NCI-H526 treated with DMSO at 0.1 percent for 48 hours (cell line): ENCODE data around the gene OVOL1.

Source experiments
- DNase-seq: peaks from one replicate; lab custom pipeline; 2025; lab: John Stamatoyannopoulos, UW

OVOL1 gene

DNA sequence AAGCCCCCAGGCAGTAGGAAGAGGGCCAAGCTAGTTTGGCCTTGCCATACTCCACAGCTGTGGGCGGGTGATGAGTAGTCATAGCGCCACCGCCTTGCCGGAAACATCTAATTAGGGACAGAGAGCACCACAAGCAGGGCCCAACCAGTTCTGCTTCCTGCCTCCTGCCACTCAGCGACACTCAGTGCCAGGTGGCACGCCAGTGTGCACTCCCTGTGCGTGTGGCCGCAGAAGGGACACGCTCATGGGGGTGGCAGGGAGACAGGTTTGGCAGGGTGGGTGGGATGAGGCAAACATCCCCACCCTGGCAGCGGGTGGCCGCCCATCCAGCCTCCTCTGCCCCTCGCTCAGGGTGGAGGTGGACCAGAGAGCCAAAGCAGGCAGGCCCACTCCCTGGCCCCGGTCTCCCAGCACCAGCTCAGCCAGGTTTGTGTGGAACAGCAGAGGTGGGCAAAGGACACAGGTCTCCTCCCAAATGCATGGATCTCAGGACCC, 4.9 kb downstream of the OVOL1 start:
- DNase-seq: no peak

GRCh38 chr11:65792456-65792855, 5.6 kb downstream of the OVOL1 start:
- no peak for DNase-seq

- DNase-seq: peak; percentile 32
These were observed 6.3 kb downstream of the OVOL1 start for GRCh38 chr11:65793144-65793581.

- no peak for DNase-seq
These were observed 7.0 kb downstream of the OVOL1 start for GRCh38 chr11:65793625-65794400.

DNA sequence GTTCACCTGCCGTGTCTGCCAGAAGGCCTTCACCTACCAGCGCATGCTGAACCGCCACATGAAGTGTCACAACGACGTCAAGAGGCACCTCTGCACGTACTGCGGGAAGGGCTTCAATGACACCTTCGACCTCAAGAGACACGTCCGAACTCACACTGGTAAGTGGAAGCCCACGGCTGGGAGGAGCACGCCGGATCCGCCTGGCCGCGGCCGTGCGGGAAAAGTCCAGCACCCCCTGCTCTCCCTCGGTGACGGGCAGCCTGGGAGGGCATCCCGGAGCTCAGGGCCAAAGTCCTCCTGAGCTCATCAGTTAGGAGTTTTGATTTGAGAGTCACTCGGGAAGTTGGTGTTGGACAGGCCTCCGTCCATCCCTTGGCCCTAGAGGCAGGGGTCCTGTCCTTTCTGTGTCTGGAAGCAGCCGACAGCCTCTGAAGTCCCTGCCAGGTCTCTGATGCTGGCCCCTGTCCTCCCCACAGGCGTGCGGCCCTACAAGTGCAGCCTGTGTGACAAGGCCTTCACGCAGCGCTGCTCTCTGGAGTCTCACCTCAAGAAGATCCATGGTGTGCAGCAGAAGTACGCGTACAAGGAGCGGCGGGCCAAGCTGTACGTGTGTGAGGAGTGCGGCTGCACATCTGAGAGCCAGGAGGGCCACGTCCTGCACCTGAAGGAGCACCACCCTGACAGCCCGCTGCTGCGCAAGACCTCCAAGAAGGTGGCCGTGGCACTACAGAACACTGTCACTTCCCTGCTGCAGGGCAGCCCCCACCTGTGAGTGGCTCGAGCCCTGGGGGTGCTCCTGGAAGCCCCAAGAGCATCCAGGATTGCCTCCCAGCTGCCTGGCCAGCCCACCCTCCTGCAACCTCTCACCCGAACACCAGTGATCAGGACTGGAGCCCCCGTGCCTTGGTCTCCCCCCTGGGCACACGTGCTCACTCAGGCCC, 8.0 kb downstream of the OVOL1 start:
- no peak for DNase-seq

- DNase-seq: no peak
These were observed 10.1 kb downstream of the OVOL1 start for GRCh38 chr11:65796726-65797601.

- no peak for DNase-seq
These were observed 10.8 kb downstream of the OVOL1 start for GRCh38 chr11:65797711-65798110.

DNA sequence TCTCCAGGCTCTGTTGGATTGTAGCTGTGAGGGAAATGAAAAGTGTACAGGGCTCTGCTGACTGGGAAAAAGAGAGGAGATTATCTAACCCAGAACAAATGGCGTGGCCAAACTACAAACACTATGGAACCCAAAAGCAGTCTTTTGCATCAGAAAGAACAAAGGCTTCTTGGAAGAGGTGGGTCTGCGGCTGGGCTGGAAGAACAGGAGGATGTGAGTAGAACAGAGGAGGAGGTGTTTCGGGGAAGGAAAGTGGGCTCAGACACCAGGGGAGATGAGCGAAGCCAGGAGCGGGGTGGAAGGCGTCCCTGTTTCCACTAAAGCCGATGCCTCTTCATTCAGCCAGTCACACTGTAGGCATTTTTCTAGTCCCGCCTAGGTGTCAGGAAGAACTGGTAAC, 12.0 kb downstream of the OVOL1 start:
- DNase-seq: no peak

GRCh38 chr11:65801153-65801987, 14.5 kb downstream of the OVOL1 start:
- no peak for DNase-seq

DNA sequence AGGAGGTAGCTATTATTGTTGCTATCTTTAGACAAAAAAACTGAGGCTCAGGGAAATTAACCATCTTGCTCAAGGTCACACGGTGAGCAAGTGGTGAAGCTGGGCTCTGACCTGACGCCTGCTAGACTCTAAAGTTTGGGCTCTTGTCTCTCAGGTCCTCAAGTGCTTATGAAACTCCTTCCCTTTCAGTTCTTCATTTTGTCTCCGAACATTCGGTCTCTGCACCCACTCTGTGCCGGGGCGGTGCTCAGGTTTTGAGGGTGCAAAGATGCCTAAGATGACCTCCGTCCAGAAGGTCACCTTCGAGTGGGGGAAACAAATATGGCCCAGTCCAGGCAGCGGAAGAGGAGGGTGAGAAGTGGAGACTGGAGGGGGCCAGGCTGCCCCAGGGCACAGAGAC, 16.0 kb downstream of the OVOL1 start:
- no peak for DNase-seq

- DNase-seq: no peak
These were observed 17.1 kb downstream of the OVOL1 start for GRCh38 chr11:65803797-65804492.

DNA sequence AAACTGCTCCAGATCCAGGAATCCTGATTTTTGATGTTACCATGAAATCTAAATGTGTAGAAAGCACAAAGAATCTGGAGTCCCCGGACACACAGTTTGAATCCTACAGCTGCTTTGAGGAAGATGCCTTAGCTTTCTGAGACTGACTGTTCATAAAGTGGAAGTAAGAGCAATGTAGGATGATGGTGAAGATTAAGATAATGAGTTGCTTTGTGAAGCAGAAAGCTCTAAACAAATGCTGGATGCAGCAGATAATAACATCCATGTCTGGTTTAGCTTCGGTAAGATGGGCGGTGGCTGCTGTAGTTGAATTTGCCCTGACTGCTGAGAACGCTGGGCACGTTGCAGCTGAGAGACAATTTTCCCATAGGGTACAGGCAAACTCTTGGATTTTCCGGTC, 20.1 kb downstream of the OVOL1 start:
- DNase-seq: no peak

DNA sequence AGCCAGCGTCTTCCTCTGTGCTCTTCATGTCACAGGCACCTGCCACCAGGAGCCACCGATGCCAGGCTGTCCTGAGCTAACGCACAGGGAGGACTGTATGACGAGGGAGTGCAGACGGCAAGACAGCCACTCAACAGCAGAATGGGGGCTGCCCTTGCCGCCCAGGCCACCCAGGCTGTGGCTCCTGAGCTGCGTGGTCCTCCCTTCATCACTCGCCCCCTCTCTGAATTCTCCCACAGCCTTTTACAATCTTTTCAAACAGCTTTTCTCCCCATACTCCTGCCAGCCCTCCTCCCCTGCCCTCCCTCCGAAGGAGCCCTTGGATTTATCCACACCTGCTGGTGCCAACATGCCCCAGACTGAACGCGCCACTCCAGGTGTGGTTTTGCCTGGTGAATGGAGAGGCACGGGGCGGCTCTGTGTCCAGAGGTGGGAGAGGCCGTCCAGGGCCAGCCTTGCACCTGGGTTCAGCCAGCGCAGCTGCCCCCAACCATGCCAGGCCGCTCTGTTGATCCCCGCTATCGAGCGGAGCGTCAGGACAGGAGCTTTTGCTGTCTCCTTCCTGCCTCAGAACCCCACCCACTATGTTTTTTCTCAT, 22.0 kb downstream of the OVOL1 start:
- no peak for DNase-seq

GRCh38 chr11:65809496-65809895, 22.6 kb downstream of the OVOL1 start:
- DNase-seq: no peak

DNA sequence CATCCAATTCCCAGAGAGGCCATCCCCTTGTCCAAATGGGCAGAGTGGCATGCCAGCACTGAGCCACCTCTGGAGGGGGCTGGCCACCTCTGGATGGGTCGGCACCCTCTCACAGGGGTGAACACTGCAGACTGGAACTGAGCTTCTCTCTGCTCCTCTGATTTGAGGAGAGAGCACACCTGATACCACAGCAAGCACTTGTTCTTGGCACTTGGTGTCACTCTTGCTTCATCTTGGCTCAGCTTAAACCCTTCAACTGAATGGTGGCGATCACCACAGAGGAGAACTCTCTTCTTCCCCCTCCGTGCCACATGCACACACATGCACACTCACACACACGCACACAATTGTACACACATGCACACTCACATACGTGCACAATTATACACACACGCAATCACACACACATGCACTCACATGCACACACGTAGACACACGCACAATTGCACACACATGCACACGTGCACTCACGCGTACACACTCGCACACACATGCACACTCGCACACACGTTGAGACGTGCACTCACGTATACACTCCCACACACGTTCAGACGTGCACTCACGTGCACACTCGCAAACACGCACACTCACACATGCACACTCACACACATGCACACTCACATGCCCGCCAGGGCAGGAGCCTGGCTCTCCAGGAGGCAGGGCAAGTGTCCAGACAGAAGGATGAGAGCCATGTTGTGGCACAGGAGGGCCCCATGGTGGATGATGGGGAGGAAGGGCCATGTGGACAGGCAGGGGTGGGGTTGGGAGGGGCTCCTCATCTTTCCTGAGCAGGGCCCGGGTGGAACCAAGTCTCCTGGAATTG, 23.4 kb downstream of the OVOL1 start:
- no peak for DNase-seq

DNA sequence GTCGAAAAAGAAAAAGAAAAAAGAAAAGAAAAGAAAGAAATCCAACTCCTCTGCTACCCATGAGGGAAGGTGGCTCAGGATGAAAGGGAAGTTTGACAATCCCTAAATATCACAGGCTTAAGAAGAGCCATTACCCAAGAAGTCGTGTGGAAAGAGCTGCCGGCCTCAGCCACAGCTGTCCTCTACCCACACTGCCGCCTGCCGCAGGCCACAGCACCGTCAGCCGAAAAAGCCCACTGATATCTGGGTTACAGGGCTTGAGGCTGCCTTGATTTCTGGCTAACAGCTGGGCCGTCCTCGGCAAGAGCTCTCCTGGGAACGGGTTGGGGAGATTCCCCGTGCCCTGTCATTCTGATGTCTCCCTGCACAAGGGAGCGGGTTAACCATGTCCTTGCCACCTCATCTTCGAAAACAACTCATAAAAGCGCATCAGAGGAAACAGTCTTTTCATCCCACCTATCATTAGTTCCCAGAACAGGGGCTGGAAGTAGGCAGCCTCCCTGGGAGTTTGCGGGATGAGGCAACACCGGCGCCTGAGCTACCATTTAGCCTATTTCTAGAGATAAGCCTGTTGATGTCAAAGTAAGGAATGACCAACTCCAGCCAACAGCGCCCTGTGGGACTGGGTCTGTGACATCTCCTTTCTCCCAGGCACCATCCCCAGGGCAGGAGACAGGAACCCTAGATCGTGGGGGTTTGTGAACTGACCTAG, 25.1 kb downstream of the OVOL1 start:
- DNase-seq: no peak

DNA sequence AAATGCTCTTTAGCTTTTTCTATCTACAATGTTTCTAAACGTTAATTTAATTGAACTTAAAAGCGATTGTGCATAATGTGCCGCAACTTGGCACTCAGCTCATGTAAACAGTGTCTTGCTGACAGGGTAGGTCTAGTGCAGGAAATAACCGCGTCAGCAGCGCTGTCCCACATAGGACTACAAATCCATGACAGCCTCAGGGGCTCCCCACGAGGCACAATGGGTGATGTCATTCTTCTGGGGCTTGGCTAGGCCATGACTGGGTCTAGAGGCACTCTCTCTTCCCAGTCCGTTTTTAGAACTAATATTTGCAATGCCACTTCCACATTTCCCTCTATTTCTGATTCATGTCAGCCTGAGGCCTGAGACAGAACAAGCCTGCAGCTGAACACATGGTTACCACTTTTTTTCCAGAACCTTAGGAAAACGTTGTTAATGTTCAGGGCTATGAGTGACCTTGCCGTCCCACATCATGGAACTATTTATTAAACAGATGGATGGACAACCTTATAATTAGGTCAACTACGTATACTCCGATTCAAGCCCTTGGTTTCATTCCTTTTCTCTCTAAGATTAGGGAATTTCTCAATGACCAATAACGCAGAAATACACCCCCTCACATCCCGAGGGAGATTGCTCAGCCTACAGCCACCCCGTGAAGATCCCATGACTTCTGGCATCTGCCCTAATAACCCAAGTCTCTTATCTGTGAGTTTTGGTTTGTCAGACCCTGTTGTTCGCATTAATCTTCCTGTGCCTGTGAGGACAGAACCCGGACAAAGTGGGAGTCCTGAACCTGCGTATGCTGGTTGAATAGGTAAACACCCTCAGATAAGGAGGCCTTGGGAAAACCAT, 27.5 kb downstream of the OVOL1 start:
- no peak for DNase-seq
